HCT116 (cell line): Measurements from ENCODE around the gene CCDC148.

ENCODE experiments used
- EGR1 ChIP-seq: IDR thresholded peaks from 2 replicates; pipeline ENCODE4 v1.6.1; 2012; ENCODE audit warnings: low read depth
- ELF1 ChIP-seq: IDR thresholded peaks from 2 replicates; pipeline ENCODE4 v1.6.1; 2012; ENCODE audit warnings: low read depth, borderline replicate concordance
- EZH2 ChIP-seq: fragments of 200-600 bp; sonication (generic); IDR thresholded peaks from 2 replicates; pipeline ENCODE4 v1.6.1; 2017; ENCODE audit warnings: antibody characterized with exemption, mixed run types
- EZH2phosphoT487 ChIP-seq: fragments of 200-600 bp; IDR thresholded peaks from 2 replicates; pipeline ENCODE4 v1.6.1; 2018; ENCODE audit warnings: antibody characterized with exemption, borderline replicate concordance
- JUND ChIP-seq: IDR thresholded peaks from 2 replicates; pipeline ENCODE4 v1.6.1; 2012
- POLR2A ChIP-seq: IDR thresholded peaks from 2 replicates; pipeline ENCODE4 v1.7.0; 2011; ENCODE audit warnings: borderline replicate concordance; ENCODE audit not compliant: insufficient read depth, insufficient read length; ENCODE audit errors: extremely low read depth
- POLR2AphosphoS5 ChIP-seq: IDR thresholded peaks from 2 replicates; pipeline ENCODE4 v1.6.1; 2011; ENCODE audit warnings: mild to moderate bottlenecking, low read depth, low read length, moderate library complexity
- SP1 ChIP-seq: IDR thresholded peaks from 2 replicates; pipeline ENCODE4 v1.6.1; 2012; ENCODE audit warnings: low read depth
- SRF ChIP-seq: IDR thresholded peaks from 2 replicates; pipeline ENCODE4 v1.6.1; 2012; ENCODE audit warnings: low read depth
- YY1 ChIP-seq: IDR thresholded peaks from 2 replicates; pipeline ENCODE4 v1.6.1; 2011; ENCODE audit warnings: low read length, low read depth, moderate library complexity, mild to moderate bottlenecking; ENCODE audit not compliant: insufficient replicate concordance; ENCODE audit errors: extremely low read depth
- ZNF274 ChIP-seq: fragments of 200-500 bp; sonication (Bioruptor generic); IDR thresholded peaks from 2 replicates; pipeline ENCODE4 v1.6.1; 2014; ENCODE audit warnings: mild to moderate bottlenecking, low read depth, low read length, inconsistent platforms
- TF ChIP-seq, protein P1 (sequence below), 3 experiments: fragments of 200-600 bp in 1 of 3; sonication (generic) in 1 of 3; IDR thresholded peaks in 2 of 3; conservative IDR thresholded peaks in 1 of 3; 2 replicates each; pipeline ENCODE4 v1.5.1; 2012 to 2017; ENCODE audit warnings: low read depth in 2 of 3, low read length in 2 of 3, antibody characterized with exemption in 1 of 3, borderline replicate concordance in 1 of 3, control low read depth in 1 of 3, mild to moderate bottlenecking in 1 of 3, mixed read lengths in 1 of 3, mixed run types in 1 of 3, moderate library complexity in 1 of 3; ENCODE audit not compliant: insufficient read depth in 1 of 3
- TF ChIP-seq, protein P2 (sequence below): IDR thresholded peaks from 2 replicates; pipeline ENCODE4 v1.6.1; 2012
- TF ChIP-seq, protein P3 (sequence below): IDR thresholded peaks from 2 replicates; pipeline ENCODE4 v1.6.1; 2011; ENCODE audit warnings: mild to moderate bottlenecking, low read length, moderate library complexity; ENCODE audit not compliant: insufficient replicate concordance; ENCODE audit errors: extremely low read depth

DNA sequence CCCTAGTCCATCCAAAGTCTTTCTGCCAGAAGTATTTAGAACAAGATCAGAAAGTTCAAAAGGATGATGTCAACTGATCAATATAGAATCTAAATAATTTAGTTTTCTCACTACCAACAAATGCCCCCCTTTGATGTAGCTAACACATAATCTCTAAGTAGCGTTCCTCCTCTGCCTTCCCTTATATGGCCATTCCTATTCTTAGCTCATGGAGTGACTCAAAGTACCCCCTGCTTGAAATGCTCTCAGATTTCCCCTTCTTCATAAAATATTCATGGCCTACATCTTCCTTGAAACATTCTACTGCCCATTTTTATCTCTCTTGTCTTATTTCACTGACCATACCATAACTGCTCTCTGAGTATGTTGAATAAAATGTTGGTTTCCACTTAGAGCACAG, 203.4 kb downstream of the CCDC148 start:
- TF ChIP-seq, protein P1, sequence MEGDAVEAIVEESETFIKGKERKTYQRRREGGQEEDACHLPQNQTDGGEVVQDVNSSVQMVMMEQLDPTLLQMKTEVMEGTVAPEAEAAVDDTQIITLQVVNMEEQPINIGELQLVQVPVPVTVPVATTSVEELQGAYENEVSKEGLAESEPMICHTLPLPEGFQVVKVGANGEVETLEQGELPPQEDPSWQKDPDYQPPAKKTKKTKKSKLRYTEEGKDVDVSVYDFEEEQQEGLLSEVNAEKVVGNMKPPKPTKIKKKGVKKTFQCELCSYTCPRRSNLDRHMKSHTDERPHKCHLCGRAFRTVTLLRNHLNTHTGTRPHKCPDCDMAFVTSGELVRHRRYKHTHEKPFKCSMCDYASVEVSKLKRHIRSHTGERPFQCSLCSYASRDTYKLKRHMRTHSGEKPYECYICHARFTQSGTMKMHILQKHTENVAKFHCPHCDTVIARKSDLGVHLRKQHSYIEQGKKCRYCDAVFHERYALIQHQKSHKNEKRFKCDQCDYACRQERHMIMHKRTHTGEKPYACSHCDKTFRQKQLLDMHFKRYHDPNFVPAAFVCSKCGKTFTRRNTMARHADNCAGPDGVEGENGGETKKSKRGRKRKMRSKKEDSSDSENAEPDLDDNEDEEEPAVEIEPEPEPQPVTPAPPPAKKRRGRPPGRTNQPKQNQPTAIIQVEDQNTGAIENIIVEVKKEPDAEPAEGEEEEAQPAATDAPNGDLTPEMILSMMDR (IDR thresholded peaks at IDR 0.05 in 2 of 3, conservative IDR thresholded peaks at IDR 0.05 in 1 of 3; ENCODE audit: borderline replicate concordance in 1 of 3, insufficient read depth in 1 of 3, low read depth in 2 of 3, low read length in 2 of 3): no peak
- TF ChIP-seq YY1: no peak
- TF ChIP-seq POLR2A: no peak
- TF ChIP-seq POLR2AphosphoS5: no peak
- TF ChIP-seq EZH2: no peak
- TF ChIP-seq JUND: no peak
- no peak for TF ChIP-seq SRF
- no peak for TF ChIP-seq ZNF274
- TF ChIP-seq, protein P2, sequence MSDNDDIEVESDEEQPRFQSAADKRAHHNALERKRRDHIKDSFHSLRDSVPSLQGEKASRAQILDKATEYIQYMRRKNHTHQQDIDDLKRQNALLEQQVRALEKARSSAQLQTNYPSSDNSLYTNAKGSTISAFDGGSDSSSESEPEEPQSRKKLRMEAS: no peak
- TF ChIP-seq ELF1: no peak
- TF ChIP-seq, protein P3, sequence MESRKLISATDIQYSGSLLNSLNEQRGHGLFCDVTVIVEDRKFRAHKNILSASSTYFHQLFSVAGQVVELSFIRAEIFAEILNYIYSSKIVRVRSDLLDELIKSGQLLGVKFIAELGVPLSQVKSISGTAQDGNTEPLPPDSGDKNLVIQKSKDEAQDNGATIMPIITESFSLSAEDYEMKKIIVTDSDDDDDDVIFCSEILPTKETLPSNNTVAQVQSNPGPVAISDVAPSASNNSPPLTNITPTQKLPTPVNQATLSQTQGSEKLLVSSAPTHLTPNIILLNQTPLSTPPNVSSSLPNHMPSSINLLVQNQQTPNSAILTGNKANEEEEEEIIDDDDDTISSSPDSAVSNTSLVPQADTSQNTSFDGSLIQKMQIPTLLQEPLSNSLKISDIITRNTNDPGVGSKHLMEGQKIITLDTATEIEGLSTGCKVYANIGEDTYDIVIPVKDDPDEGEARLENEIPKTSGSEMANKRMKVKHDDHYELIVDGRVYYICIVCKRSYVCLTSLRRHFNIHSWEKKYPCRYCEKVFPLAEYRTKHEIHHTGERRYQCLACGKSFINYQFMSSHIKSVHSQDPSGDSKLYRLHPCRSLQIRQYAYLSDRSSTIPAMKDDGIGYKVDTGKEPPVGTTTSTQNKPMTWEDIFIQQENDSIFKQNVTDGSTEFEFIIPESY: no peak
- TF ChIP-seq EGR1: no peak
- TF ChIP-seq SP1: no peak
- TF ChIP-seq EZH2phosphoT487: no peak
